ENCODE data around the gene ALG12.

DNA sequence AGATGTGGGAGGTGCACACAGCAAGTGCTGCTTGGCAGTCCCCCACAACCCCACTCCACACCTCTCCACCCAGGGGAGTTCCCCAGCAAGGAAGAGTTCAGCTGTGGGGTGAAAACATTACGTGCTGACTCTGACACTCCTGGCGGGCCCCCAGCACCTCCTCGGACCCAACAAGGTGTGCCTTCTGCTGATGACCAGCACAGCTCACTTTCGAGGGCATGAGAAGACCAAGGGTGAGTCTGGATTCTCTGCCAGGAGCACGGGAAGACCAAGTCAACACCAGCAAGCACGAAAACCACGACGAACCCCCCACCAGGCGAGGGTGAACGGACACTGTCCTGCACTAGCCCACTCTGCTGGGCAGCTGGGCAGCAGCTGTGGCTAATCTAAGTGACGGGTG lies 1.4 kb downstream of the ALG12 start:
- TF ChIP-seq CTCF (IDR thresholded peaks at IDR 0.05; ENCODE audit: low read depth, low read length) (no peak), EZH2phosphoT487 (IDR thresholded peaks at IDR 0.05; ENCODE audit: low read depth) (no peak)
